Activated CD8-positive, alpha-beta memory T cell treated with anti-CD3 and anti-CD28 coated beads for 1 hour (primary cell): ENCODE data around the gene CGNL1.

Experiments
- DNase-seq, 2 donors: peaks; one replicate each; pipeline ENCODE4 v3.0.0-alpha.2; 2020; ENCODE audit warnings: low read depth in 1 of 2; ENCODE audit errors: extremely low read depth in 1 of 2

Gene CGNL1

DNA sequence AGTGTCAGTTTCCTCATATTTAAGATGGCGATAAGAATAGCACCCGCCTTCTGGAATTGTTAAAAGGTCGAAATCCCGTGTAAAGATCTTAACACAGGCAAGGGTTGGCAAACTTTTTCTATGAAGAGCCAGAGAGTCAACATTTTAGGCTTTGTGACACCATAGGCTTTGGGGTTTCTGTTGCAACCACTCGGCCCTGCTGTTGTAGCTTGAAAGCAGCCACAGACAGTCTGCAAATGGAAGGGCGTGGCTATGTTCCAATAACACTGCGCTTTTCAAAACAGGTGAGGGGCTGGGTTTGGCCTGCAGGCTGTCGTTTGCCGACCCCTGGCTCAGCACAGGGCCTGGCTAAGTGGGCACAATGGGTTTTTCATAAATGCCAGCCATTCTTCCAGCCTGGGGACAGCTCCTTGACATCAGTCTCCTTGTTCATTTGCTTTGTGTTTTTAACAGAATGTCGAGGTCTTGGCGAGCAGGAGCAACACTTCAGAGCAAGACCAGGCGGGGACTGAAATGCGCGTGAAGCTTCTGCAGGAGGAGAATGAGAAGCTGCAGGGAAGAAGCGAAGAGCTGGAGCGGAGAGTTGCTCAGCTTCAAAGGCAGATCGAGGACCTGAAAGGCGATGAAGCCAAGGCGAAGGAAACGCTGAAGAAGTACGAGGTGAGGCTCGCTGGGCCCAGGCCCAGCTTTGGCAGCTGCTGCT, 140.2 kb downstream of the CGNL1 start:
- no peak for DNase-seq

- no peak for DNase-seq
Measured at GRCh38 chr15:57517030-57517671, 140.8 kb downstream of the CGNL1 start.

GRCh38 chr15:57518779-57519405, 142.6 kb downstream of the CGNL1 start:
- no peak for DNase-seq

- no peak for DNase-seq
Measured at GRCh38 chr15:57519806-57520205, 143.5 kb downstream of the CGNL1 start.

GRCh38 chr15:57521503-57521902, 145.2 kb downstream of the CGNL1 start:
- no peak for DNase-seq

DNA sequence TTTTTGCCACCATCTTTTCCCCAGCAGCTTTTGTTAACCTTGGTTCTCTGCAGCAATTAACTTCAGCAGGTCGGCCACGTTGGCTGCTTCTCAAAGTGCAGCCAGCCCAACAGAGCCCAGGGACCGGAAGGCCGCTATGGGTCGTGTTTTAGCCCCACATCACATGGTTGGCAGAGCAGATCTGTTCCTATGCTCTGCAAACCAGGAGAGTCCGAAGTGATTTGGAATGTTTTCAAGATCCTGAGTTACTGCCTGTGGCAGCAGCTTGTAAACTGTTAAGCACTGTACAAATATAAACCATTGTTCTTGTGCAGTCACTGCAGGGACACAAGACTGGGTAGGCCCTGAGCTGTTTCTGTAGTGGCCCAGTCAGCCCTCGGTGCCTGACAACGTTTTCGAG, 145.8 kb downstream of the CGNL1 start:
- DNase-seq: no peak

GRCh38 chr15:57525581-57525980, 149.3 kb downstream of the CGNL1 start:
- no peak for DNase-seq

DNA sequence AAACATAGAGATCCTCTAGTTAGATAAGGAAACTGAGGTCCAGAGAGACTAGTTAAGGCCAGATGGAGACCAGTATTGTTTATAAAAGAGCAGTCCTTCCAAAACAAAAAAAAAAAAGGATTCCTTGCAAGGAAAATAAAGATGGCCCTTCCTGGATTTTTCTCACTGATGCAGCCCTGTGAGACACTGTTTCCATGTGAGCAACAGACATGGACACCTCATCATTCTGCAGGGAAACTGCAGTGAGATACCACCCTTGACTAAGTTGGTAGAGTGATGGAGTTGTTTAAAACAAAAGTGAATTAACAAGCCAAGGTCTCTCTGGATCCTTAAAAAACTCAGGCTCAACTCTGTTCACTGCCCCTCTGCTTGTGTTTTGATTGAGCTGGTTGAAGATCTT, 149.8 kb downstream of the CGNL1 start:
- no peak for DNase-seq

DNA sequence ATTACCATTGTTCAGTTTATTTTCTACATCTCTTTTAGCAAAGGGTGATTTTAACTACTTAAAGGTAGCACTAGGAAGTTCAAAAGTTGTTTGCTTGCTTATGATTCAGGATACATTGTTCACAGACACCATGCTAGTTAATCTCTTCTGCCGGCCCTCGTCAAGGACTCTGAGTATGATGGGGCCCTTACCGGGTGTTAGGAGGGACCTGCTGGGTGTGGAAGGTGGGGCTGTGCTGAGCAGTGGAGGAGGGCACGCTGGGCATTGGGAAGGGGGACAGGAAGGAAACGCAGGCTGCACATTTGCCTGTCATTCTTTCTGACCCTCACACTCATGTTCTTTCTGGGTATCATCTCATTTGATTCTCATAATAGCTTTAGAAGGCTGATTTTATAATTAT, 150.3 kb downstream of the CGNL1 start:
- DNase-seq: no peak

GRCh38 chr15:57527382-57528091, 151.2 kb downstream of the CGNL1 start:
- no peak for DNase-seq

DNA sequence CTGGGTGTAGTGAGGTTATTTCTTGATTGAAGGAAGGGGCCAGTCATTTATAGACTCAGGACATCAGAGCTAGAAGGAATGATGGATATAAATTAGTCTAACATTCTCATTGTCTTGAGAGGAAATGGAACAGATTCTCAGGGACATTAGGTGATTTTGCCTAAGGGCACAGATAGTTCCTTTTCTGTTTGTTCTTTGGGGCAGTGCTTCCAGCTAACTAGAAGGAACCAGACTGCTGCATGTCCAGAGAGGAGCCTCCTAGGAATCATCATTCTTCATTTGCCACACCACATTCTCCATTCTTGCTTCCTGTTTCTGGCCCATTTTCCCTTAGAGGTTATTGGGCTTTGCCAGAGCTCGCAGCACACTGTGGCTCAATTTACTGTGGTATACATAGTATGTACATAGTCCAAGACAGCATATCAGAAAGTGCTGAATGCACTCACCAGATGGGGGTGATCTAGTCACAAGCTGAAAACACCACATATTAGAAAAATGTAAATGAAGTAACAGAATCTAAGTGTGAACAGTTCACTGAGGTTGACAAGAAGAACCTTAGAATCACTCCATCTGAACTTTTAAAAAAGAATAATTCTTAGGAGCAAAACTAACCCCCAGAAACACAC, 152.7 kb downstream of the CGNL1 start:
- DNase-seq: no peak

GRCh38 chr15:57529748-57530147, 153.4 kb downstream of the CGNL1 start:
- no peak for DNase-seq

DNA sequence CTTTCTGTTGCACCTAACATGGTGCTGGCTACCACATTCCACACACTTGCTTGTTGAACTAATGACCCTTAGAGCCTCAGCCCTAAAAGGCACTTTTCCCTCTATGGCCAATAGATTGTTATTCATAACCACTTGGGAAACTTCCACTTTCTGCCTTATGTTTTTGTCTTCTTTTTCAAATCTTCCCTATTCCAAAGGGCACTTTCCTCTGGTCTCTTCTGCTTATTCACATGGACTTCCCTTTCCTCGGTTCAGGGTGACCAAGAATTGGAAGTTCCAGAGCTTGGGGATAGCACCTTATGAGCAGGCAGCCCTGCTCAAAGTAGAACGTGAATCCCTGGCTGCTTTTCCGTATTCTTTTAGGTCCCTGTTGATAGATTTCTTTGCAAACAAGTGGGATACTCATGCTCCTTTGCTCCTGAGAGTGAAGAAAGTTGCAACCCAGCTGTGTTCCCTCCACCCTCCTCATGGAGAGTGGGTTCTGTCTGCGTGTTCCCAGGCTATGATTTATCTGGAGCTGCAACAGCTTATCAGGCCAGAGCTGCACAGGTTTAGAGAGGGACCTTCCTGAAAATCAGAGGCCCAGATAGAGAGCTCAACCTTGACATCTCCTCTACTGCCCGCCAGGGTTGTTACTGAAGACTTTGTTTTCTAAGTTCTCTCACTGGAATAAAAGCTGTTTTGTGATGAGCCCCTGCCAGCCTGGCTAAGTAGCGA, 156.6 kb downstream of the CGNL1 start:
- no peak for DNase-seq

DNA sequence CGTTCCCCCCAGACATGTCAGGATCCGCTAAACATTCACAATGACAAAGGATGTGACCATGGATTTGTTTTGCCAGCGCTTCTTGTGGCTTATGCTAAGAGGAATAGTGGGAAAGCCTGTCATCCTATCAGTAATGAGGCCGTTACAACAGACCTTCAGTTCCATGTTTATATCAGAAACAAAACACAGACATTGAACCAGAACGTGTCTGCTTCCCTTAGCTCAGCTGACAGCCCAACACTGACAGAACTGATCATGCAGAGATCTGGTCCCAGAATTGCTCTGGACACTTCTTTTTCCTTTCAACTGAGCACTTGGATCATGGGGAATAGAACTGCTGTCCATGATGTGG, 157.1 kb downstream of the CGNL1 start:
- DNase-seq: no peak

- DNase-seq: no peak
Measured at GRCh38 chr15:57534281-57534680, 158.0 kb downstream of the CGNL1 start.

- no peak for DNase-seq
Measured at GRCh38 chr15:57537072-57537471, 160.8 kb downstream of the CGNL1 start.

GRCh38 chr15:57537488-57538264, 161.4 kb downstream of the CGNL1 start:
- no peak for DNase-seq

DNA sequence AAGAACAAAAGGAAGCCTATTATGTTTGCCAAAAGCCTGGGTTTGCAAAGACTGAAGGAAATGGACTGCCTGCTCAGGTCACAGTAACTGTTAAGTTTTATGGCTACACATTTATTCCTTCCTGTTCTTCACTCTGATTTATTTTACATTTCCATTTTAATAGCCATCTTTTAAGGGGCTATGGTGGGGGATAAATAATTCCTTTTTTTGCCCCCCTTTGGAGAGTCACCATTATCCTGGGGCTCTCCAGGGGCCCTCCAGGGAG, 161.9 kb downstream of the CGNL1 start:
- no peak for DNase-seq

GRCh38 chr15:57538821-57539220, 162.5 kb downstream of the CGNL1 start:
- DNase-seq: no peak

GRCh38 chr15:57540211-57540610, 163.9 kb downstream of the CGNL1 start:
- DNase-seq: no peak
